Liver (tissue), 9 donors: ENCODE measurements around the gene ARNT2. TPM values are rescaled to one million over a fixed set of nuclear protein-coding genes. Genes with fewer than 3 reads are reported as not detected.

Source experiments
- DNase-seq: peaks from one replicate; pipeline ENCODE4 v3.0.0-alpha.2; 2017; ENCODE audit warnings: low spot score
- H3K27ac ChIP-seq, 2 donors: one replicate each; pipeline ENCODE4 v1.7.0; 2013; ENCODE audit warnings: inconsistent platforms in 2 of 2, low read length in 2 of 2, control low read depth in 1 of 2, low read depth in 1 of 2, mild to moderate bottlenecking in 1 of 2
- H3K27me3 ChIP-seq, 4 donors: one replicate each; pipeline versions ENCODE4 v1.6.1 to v1.7.0; 2013; ENCODE audit warnings: low read length in 3 of 4, inconsistent platforms in 1 of 4, mild to moderate bottlenecking in 1 of 4, moderate library complexity in 1 of 4; ENCODE audit not compliant: control insufficient read depth in 4 of 4, insufficient read depth in 4 of 4
- H3K36me3 ChIP-seq, 4 donors: one replicate each; pipeline versions ENCODE4 v1.6.1 to v1.7.0; 2013; ENCODE audit warnings: low read length in 3 of 4, mild to moderate bottlenecking in 3 of 4, low read depth in 1 of 4, moderate library complexity in 1 of 4; ENCODE audit not compliant: control insufficient read depth in 4 of 4, insufficient read depth in 3 of 4
- H3K4me1 ChIP-seq, 4 donors: one replicate each; pipeline versions ENCODE4 v1.6.1 to v1.7.0; 2013; ENCODE audit warnings: low read length in 3 of 4, mild to moderate bottlenecking in 3 of 4, moderate library complexity in 1 of 4; ENCODE audit not compliant: control insufficient read depth in 4 of 4, insufficient read depth in 4 of 4
- H3K4me3 ChIP-seq, 3 donors: one replicate each; pipeline versions ENCODE4 v1.6.1 to v1.7.0; 2013; ENCODE audit warnings: low read length in 3 of 3, control low read depth in 1 of 3, low read depth in 1 of 3, mild to moderate bottlenecking in 1 of 3
- H3K9ac ChIP-seq, 2 donors: one replicate each; pipeline ENCODE4 v1.7.0; 2013; ENCODE audit warnings: low read length in 2 of 2, mild to moderate bottlenecking in 2 of 2, moderate library complexity in 2 of 2, control low read depth in 1 of 2, low read depth in 1 of 2
- H3K9me3 ChIP-seq, 4 donors: one replicate each; pipeline versions ENCODE4 v1.6.1 to v1.7.0; 2013; ENCODE audit warnings: low read length in 3 of 4; ENCODE audit not compliant: control insufficient read depth in 4 of 4
- EGR1 ChIP-seq, 2 donors: IDR thresholded peaks; 2 replicates each; pipeline ENCODE4 v1.6.1; 2016 to 2018; ENCODE audit warnings: antibody characterized with exemption in 2 of 2, low read depth in 2 of 2
- FOXA1 ChIP-seq: IDR thresholded peaks from 2 replicates; pipeline ENCODE4 v1.6.1; 2016; ENCODE audit warnings: antibody characterized with exemption
- FOXA2 ChIP-seq: IDR thresholded peaks from 2 replicates; pipeline ENCODE4 v1.6.1; 2016; ENCODE audit warnings: antibody characterized with exemption
- HNF4A ChIP-seq, 2 donors: conservative IDR thresholded peaks; 2 replicates each; pipeline ENCODE4 v1.6.1; 2016; ENCODE audit warnings: antibody characterized with exemption in 2 of 2, mild to moderate bottlenecking in 2 of 2
- MAX ChIP-seq: IDR thresholded peaks from 2 replicates; pipeline ENCODE4 v1.6.1; 2016; ENCODE audit warnings: antibody characterized with exemption
- NR2F2 ChIP-seq: IDR thresholded peaks from 2 replicates; pipeline ENCODE4 v1.6.1; 2016; ENCODE audit warnings: antibody characterized with exemption
- RAD21 ChIP-seq, 2 donors: IDR thresholded peaks; 2 replicates each; pipeline ENCODE4 v1.6.1; 2016; ENCODE audit warnings: antibody characterized with exemption in 2 of 2, mild to moderate bottlenecking in 2 of 2
- RXRA ChIP-seq, 2 donors: IDR thresholded peaks; 2 replicates each; pipeline ENCODE4 v1.6.1; 2017 to 2018; ENCODE audit warnings: antibody characterized with exemption in 2 of 2, mild to moderate bottlenecking in 1 of 2
- SP1 ChIP-seq: IDR thresholded peaks from 2 replicates; pipeline ENCODE4 v1.6.1; 2018; ENCODE audit warnings: antibody characterized with exemption, mild to moderate bottlenecking
- TAF1 ChIP-seq: conservative IDR thresholded peaks from 2 replicates; pipeline ENCODE4 v1.6.1; 2016; ENCODE audit warnings: antibody characterized with exemption, mild to moderate bottlenecking
- YY1 ChIP-seq: IDR thresholded peaks from 2 replicates; pipeline ENCODE4 v1.6.1; 2016; ENCODE audit warnings: antibody characterized with exemption, mild to moderate bottlenecking
- ZBTB33 ChIP-seq: IDR thresholded peaks from 2 replicates; pipeline ENCODE4 v1.6.1; 2016; ENCODE audit warnings: antibody characterized with exemption
- WGBS: extraction: QIAGEN DNeasy Blood & Tissue Kit; methylation state at CpG from one replicate; pipeline ENCODE4 v1.1.7; 2013; 5-methylcytosine and 5-hydroxymethylcytosine counted together
- polyA plus RNA-seq, 2 donors: library from polyadenylated mRNA; stranded (reverse) in 1 of 2; unstranded in 1 of 2; fragments of 200-250 nt in 1 of 2; fragments of >200 nt in 1 of 2; fragmentation: Nextera tagmentation in 1 of 2; extraction: Ambion mirVana in 1 of 2; gene quantifications; one replicate each; pipeline versions ENCODE4 v1.2.1 to v1.2.3, GENCODE V29; 2013 to 2015
- total RNA-seq, 2 donors: library from RNA; depleted of rRNA; stranded (reverse); fragments of >200 nt; gene quantifications; one replicate each; pipeline ENCODE4 v1.2.3, GENCODE V29; 2014
- TF ChIP-seq, protein P1 (sequence below): IDR thresholded peaks from 2 replicates; pipeline ENCODE4 v1.6.1; 2016; ENCODE audit warnings: antibody characterized with exemption, mild to moderate bottlenecking
- donor health status: healthy.
- donor health status: healthy.
- donor health status: healthy.
- donor health status: healthy.
- donor health status: healthy.

ARNT2 gene
- total and polyA plus RNA-seq, 4 donors: 0.17 to 0.92 (median 0.54) TPM

DNA sequence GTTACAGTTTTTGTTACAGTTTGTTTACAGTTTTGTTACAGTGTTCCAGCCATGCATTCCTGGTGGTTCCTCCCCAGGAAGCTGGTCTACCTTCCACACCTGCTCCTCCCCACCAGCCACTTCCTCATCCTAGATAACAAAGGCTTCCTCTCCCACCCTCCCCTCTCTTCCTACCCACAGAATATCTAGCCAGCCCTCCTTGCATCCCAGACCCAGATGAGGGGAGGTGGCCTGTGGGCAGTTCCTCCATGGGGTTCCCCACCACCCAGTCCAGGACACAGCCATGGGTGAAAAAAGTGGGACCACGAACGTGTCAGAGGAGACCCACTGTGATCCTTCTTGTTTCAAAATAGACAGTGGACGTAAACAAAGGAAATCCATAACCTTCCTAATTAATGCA is 168.2 kb downstream of the ARNT2 start (continued):
- no peak for TF ChIP-seq FOXA1

DNA sequence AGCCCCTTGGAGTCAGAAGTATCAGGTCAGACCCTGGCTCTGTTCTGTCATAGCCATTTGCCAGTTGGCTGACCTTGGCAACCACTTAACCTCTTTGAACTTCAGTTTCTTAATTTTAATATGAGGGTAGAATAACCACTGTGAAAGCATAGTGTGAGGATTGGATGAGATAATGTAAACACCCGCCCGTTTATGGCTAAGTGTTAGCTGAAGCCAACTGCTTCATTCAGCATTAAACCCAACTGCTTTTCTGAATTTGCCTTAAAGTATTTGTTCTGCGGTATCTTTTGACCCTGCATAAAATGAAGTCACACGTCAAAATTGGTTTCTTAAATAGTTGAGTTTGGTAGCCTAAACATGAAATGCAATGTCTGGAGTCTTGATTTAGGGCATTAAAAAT is 169.4 kb downstream of the ARNT2 start:
- no peaks in the 10 kb centered on the region for H3K27me3 ChIP-seq
- WGBS: 70% methylated on average over 4 of the region's 4 CpGs

DNA sequence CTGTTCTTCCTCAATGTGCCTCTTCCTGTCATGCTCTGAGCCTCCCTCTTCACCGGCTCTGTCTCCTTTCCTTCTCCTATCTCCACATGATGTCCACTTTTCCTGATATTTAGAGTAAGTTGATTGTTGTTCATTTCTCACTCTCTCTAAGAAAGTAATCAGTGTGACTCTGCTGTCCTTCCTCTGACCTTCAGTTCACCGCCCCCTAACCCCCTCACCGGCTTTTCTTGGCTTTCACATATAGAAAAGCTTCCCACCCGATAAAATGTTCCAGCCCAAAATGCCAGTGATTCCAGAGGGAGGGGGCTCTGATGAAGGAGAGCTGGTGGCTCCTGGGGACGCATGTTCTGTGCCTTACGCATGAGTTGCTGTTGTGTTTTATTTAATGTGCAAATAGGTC is 170.4 kb downstream of the ARNT2 start:
- no peak for DNase-seq
- H3K27me3 ChIP-seq: no peaks in the 10 kb centered on the region
- no peak overlapping the region for H3K9ac ChIP-seq
- H3K36me3 ChIP-seq: no peaks in the 10 kb centered on the region
- no peak overlapping the region for H3K4me3 ChIP-seq
- H3K27ac ChIP-seq: no peak overlapping the region
- TF ChIP-seq SP1 (peak; percentile 18), MAX (no peak), NR2F2 (peak; percentile 92), RXRA (IDR thresholded peaks at IDR 0.05) (peak; percentile 69)
- H3K4me1 ChIP-seq: no peaks in the 10 kb centered on the region
- no peaks in the 10 kb centered on the region for H3K9me3 ChIP-seq
- 69% methylated on average over 6 of the region's 6 CpGs for WGBS

More for the DNA sequence above, 169.4 kb downstream of the ARNT2 start:
- TF ChIP-seq MAX (no peak), HNF4A (conservative IDR thresholded peaks at IDR 0.05) (no peak), NR2F2 (peak; percentile 26), SP1 (no peak), TAF1 (no peak), ZBTB33 (no peak)
- TF ChIP-seq, protein P1, sequence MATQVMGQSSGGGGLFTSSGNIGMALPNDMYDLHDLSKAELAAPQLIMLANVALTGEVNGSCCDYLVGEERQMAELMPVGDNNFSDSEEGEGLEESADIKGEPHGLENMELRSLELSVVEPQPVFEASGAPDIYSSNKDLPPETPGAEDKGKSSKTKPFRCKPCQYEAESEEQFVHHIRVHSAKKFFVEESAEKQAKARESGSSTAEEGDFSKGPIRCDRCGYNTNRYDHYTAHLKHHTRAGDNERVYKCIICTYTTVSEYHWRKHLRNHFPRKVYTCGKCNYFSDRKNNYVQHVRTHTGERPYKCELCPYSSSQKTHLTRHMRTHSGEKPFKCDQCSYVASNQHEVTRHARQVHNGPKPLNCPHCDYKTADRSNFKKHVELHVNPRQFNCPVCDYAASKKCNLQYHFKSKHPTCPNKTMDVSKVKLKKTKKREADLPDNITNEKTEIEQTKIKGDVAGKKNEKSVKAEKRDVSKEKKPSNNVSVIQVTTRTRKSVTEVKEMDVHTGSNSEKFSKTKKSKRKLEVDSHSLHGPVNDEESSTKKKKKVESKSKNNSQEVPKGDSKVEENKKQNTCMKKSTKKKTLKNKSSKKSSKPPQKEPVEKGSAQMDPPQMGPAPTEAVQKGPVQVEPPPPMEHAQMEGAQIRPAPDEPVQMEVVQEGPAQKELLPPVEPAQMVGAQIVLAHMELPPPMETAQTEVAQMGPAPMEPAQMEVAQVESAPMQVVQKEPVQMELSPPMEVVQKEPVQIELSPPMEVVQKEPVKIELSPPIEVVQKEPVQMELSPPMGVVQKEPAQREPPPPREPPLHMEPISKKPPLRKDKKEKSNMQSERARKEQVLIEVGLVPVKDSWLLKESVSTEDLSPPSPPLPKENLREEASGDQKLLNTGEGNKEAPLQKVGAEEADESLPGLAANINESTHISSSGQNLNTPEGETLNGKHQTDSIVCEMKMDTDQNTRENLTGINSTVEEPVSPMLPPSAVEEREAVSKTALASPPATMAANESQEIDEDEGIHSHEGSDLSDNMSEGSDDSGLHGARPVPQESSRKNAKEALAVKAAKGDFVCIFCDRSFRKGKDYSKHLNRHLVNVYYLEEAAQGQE: no peak
- H3K9ac ChIP-seq: no peak overlapping the region
- H3K4me1 ChIP-seq: no peaks in the 10 kb centered on the region
- no peak overlapping the region for H3K27ac ChIP-seq
- no peak overlapping the region for H3K4me3 ChIP-seq
- no peak for DNase-seq
- no peaks in the 10 kb centered on the region for H3K36me3 ChIP-seq
- no peaks in the 10 kb centered on the region for H3K9me3 ChIP-seq

DNA sequence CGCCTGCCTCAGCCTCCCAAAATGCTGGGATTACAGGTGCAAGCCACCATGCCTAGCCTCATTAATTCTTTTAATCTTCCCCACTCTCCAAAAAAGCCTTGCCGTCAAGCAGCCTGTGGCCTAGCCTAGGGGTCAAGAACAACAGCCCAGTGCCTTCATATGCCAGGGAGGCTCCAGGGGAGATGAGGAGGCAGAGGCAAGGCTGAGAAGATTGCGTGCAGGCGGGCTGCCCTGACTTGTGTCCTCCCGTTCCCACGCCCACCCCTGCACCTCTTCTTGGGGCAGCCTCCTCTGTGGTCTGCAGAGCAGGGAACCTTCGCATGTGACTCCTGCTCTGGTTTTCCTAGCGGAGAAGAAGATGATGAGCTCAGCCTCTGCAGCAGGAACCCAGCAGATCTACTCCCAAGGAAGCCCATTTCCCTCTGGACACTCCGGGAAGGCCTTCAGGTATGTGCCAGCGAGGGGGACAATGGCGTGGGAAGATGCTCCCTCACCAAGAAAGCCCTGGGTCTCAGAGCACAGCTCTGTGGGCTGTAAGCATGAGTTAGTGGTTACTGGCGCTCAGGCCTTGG is 172.4 kb downstream of the ARNT2 start:
- Histone ChIP-seq H3K36me3 (no peaks in the 10 kb centered on the region), H3K27me3 (no peaks in the 10 kb centered on the region), H3K9me3 (no peaks in the 10 kb centered on the region), H3K4me3 (no peak overlapping the region), H3K9ac (no peak overlapping the region), H3K27ac (no peak overlapping the region), H3K4me1 (no peaks in the 10 kb centered on the region)
- no peak for DNase-seq
- no peak for TF ChIP-seq EGR1 (IDR thresholded peaks at IDR 0.05; ENCODE audit: low read depth in 2 of 2)
- TF ChIP-seq FOXA2: no peak
- no peak for TF ChIP-seq FOXA1
- TF ChIP-seq NR2F2: no peak
- TF ChIP-seq RAD21 (IDR thresholded peaks at IDR 0.05): no peak
- TF ChIP-seq, protein P1: no peak
- no peak for TF ChIP-seq YY1
- 95% methylated on average over 12 of the region's 12 CpGs for WGBS
